Gastroesophageal sphincter (tissue), 3 donors: Measurements from ENCODE around the gene CCDC159.

Experiments used
- CTCF ChIP-seq, 4 experiments: fragments of 200-600 bp in 2 of 4; fragments of 450-650 bp in 2 of 4; sonication (generic) in 1 of 4; IDR thresholded peaks; one replicate each; pipeline ENCODE4 v1.5.1; 2017 to 2019; ENCODE audit warnings: antibody characterized with exemption in 4 of 4, mild to moderate bottlenecking in 2 of 4, moderate library complexity in 2 of 4
- POLR2A ChIP-seq, 2 donors: fragments of 450-650 bp; IDR thresholded peaks; one replicate each; pipeline ENCODE4 v1.6.1; 2017; ENCODE audit warnings: antibody characterized with exemption in 2 of 2, mild to moderate bottlenecking in 2 of 2, moderate library complexity in 1 of 2
- POLR2AphosphoS5 ChIP-seq: sonication (generic); formaldehyde crosslinking; IDR thresholded peaks from one replicate; pipeline ENCODE4 v1.6.1; 2017; ENCODE audit warnings: antibody characterized with exemption

GRCh38 chr19:11356074-11356397, 9.7 kb downstream of the CCDC159 start:
- TF ChIP-seq CTCF (IDR thresholded peaks at IDR 0.05) (no peak), POLR2AphosphoS5 (no peak), POLR2A (IDR thresholded peaks at IDR 0.05) (no peak)
